Measurements from ENCODE around the gene GLP1R. TPM values are rescaled to one million over a fixed set of nuclear protein-coding genes. Genes with fewer than 3 reads are reported as not detected.

Gene GLP1R
- total RNA-seq, result under 1 TPM in 1 of 4 donors, not detected in 3; 0.54 TPM

- Histone ChIP-seq H3K4me1 (peaks cover 0 to 10% (median 5%) of the 10 kb centered on the region in 3 donors), H3K27ac (no peak within 1 kb of the TSS), H3K27me3 (peaks cover 69% of the 10 kb centered on the region), H3K36me3 (no peaks in the 10 kb centered on the region), H3K4me3 (peak within 1 kb of the TSS in 1 of 2 donors; percentile 44), H3K9me3 (no peaks in the 10 kb centered on the region)
- no peak for ATAC-seq
- no peak for TF ChIP-seq CTCF (IDR thresholded peaks at IDR 0.05)
- TF ChIP-seq EP300 (IDR thresholded peaks at IDR 0.05), result no peak
- no peak for TF ChIP-seq POLR2AphosphoS5 (IDR thresholded peaks at IDR 0.05)
- TF ChIP-seq POLR2A (IDR thresholded peaks at IDR 0.05), result no peak
- 8 to 20% methylated on average over 5 to 11 of the region's 74 CpGs for WGBS, 2 donors (ENCODE audit: low coverage in 1 of 2)
Measured at GRCh38 chr6:39048481-39049399, at the start of gene GLP1R. Gene GLP1R (plus strand): TSS chr6:39048781. CDS start chr6:39048841, 60 bp downstream.

GRCh38 chr6:39003072-39003471 is 45.5 kb upstream of the GLP1R start:
- no peak overlapping the region for H3K4me3 ChIP-seq
- WGBS, 2 donors (ENCODE audit: low coverage in 1 of 2), result 6 to 17% methylated on average over 2 of the region's 3 CpGs
- no peak overlapping the region for H3K27ac ChIP-seq
- no peak for TF ChIP-seq POLR2AphosphoS5 (IDR thresholded peaks at IDR 0.05)
- no peak for TF ChIP-seq CTCF (IDR thresholded peaks at IDR 0.05)
- no peak for TF ChIP-seq POLR2A (IDR thresholded peaks at IDR 0.05)
- no peak for TF ChIP-seq EP300 (IDR thresholded peaks at IDR 0.05)
- no peak for ATAC-seq
- no peaks in the 10 kb centered on the region for H3K36me3 ChIP-seq
- peaks cover 50% of the 10 kb centered on the region for H3K27me3 ChIP-seq
- H3K9me3 ChIP-seq, result no peaks in the 10 kb centered on the region
- H3K4me1 ChIP-seq, result no peaks in the 10 kb centered on the region

GRCh38 chr6:39003492-39003891 is 45.1 kb upstream of the GLP1R start:
- H3K4me1 ChIP-seq, result no peaks in the 10 kb centered on the region
- H3K36me3 ChIP-seq, result no peaks in the 10 kb centered on the region
- no peaks in the 10 kb centered on the region for H3K9me3 ChIP-seq
- ATAC-seq, result no peak
- no peak for TF ChIP-seq POLR2A (IDR thresholded peaks at IDR 0.05)
- TF ChIP-seq CTCF (IDR thresholded peaks at IDR 0.05), result no peak
- no peak for TF ChIP-seq EP300 (IDR thresholded peaks at IDR 0.05)
- no peak for TF ChIP-seq POLR2AphosphoS5 (IDR thresholded peaks at IDR 0.05)
- no peak overlapping the region for H3K27ac ChIP-seq
- peaks cover 53% of the 10 kb centered on the region for H3K27me3 ChIP-seq
- WGBS, 2 donors (ENCODE audit: low coverage in 1 of 2), result 81 to 86% methylated on average over 1 of the region's 1 CpG
- H3K4me3 ChIP-seq, result no peak overlapping the region

- 44 to 46% methylated on average over 1 to 2 of the region's 2 CpGs for WGBS, 2 donors (ENCODE audit: low coverage in 1 of 2)
- Histone ChIP-seq H3K27me3 (peaks cover 54% of the 10 kb centered on the region), H3K4me3 (no peak overlapping the region), H3K27ac (no peak overlapping the region), H3K4me1 (no peaks in the 10 kb centered on the region), H3K36me3 (no peaks in the 10 kb centered on the region), H3K9me3 (no peaks in the 10 kb centered on the region)
- TF ChIP-seq EP300 (IDR thresholded peaks at IDR 0.05), result no peak
- TF ChIP-seq CTCF (IDR thresholded peaks at IDR 0.05), result no peak
- no peak for TF ChIP-seq POLR2A (IDR thresholded peaks at IDR 0.05)
- TF ChIP-seq POLR2AphosphoS5 (IDR thresholded peaks at IDR 0.05), result no peak
- no peak for ATAC-seq
Measured at GRCh38 chr6:39004801-39005200, 43.8 kb upstream of the GLP1R start.

GRCh38 chr6:39005774-39006173 is 42.8 kb upstream of the GLP1R start:
- no peak for ATAC-seq
- TF ChIP-seq CTCF (IDR thresholded peaks at IDR 0.05) (no peak), POLR2AphosphoS5 (IDR thresholded peaks at IDR 0.05) (no peak), POLR2A (IDR thresholded peaks at IDR 0.05) (no peak), EP300 (IDR thresholded peaks at IDR 0.05) (no peak)
- whole genome bisulfite sequencing, 2 donors (ENCODE audit: low coverage in 1 of 2), result 50 to 69% methylated on average over 2 to 3 of the region's 3 CpGs

More at GRCh38 chr6:39005774-39006173, 42.8 kb upstream of the GLP1R start:
- H3K27ac ChIP-seq, result no peak overlapping the region
- no peaks in the 10 kb centered on the region for H3K9me3 ChIP-seq
- H3K4me1 ChIP-seq, result no peaks in the 10 kb centered on the region
- H3K36me3 ChIP-seq, result no peaks in the 10 kb centered on the region
- no peak overlapping the region for H3K4me3 ChIP-seq
- H3K27me3 ChIP-seq, result peaks cover 45% of the 10 kb centered on the region
